Measurements from ENCODE around the gene PTPRT.

PTPRT gene

DNA sequence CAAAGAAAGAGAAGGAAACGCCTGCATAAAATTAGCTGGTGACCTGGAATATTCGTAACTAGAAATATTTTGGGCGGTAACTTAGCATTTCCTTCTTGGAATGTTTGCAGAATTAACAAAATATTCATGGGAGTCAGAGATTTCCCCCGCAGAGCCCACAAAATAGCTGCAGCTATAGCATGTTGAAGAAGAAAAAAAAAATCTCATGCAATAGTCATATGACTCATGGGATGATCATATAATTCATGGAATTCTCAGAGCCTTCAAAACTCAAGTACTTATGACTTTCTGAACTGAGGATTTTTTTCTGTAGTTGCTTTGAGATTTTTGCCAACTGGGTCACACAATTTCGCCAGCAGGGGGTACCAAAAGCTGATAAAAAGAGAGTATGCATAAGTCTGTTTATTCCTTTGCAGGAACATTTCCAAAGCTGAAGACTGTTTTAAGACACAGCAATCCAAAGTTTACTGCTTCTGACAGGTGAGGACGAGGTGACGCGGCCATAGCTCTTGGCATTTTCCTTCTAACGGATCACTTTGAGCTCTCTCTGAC is 985.5 kb downstream of the PTPRT start:
- TF ChIP-seq NFIC (IDR thresholded peaks at IDR 0.05) (no peak), EGR1 (IDR thresholded peaks at IDR 0.05) (no peak), TCF12 (IDR thresholded peaks at IDR 0.05; ENCODE audit: low read depth) (no peak), EP300 (IDR thresholded peaks at IDR 0.05; ENCODE audit: borderline replicate concordance) (no peak), CREB1 (IDR thresholded peaks at IDR 0.05; ENCODE audit: low read depth) (no peak), ZBTB7A (IDR thresholded peaks at IDR 0.05; ENCODE audit: low read depth) (no peak), YY1 (IDR thresholded peaks at IDR 0.05; ENCODE audit: low read depth) (no peak), RAD21 (IDR thresholded peaks at IDR 0.05; ENCODE audit: low read depth) (no peak), CEBPB (IDR thresholded peaks at IDR 0.05) (no peak), TEAD4 (IDR thresholded peaks at IDR 0.05) (no peak)
- TF ChIP-seq, protein P1, sequence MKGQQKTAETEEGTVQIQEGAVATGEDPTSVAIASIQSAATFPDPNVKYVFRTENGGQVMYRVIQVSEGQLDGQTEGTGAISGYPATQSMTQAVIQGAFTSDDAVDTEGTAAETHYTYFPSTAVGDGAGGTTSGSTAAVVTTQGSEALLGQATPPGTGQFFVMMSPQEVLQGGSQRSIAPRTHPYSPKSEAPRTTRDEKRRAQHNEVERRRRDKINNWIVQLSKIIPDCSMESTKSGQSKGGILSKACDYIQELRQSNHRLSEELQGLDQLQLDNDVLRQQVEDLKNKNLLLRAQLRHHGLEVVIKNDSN (IDR thresholded peaks at IDR 0.05) = no peak
- TF ChIP-seq, protein P2, sequence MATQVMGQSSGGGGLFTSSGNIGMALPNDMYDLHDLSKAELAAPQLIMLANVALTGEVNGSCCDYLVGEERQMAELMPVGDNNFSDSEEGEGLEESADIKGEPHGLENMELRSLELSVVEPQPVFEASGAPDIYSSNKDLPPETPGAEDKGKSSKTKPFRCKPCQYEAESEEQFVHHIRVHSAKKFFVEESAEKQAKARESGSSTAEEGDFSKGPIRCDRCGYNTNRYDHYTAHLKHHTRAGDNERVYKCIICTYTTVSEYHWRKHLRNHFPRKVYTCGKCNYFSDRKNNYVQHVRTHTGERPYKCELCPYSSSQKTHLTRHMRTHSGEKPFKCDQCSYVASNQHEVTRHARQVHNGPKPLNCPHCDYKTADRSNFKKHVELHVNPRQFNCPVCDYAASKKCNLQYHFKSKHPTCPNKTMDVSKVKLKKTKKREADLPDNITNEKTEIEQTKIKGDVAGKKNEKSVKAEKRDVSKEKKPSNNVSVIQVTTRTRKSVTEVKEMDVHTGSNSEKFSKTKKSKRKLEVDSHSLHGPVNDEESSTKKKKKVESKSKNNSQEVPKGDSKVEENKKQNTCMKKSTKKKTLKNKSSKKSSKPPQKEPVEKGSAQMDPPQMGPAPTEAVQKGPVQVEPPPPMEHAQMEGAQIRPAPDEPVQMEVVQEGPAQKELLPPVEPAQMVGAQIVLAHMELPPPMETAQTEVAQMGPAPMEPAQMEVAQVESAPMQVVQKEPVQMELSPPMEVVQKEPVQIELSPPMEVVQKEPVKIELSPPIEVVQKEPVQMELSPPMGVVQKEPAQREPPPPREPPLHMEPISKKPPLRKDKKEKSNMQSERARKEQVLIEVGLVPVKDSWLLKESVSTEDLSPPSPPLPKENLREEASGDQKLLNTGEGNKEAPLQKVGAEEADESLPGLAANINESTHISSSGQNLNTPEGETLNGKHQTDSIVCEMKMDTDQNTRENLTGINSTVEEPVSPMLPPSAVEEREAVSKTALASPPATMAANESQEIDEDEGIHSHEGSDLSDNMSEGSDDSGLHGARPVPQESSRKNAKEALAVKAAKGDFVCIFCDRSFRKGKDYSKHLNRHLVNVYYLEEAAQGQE (IDR thresholded peaks at IDR 0.05; ENCODE audit: low read depth) = no peak
- TF ChIP-seq, protein P3, sequence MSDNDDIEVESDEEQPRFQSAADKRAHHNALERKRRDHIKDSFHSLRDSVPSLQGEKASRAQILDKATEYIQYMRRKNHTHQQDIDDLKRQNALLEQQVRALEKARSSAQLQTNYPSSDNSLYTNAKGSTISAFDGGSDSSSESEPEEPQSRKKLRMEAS (IDR thresholded peaks at IDR 0.05) = no peak

DNA sequence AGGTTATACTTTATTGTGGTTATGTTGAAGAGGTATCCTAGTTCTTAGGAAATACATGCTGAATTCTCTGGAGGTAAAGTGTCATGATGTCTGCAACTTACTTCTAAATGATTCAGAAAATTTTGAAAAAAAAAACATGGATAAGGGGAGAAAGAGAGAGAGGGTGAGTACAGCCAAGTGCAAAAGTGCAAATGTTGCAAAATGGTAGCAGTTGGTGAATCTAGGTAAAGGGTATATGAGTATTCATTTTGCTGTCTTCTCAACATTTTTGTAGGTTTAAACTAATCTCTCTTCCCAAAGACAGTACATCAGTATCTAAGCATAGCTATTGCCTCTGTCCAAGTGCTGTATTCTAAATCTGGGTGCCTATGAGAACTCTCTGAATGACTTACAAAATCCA is 992.1 kb downstream of the PTPRT start:
- TF ChIP-seq TAF1 (IDR thresholded peaks at IDR 0.05; ENCODE audit: low read depth) = no peak
- TF ChIP-seq CEBPB (IDR thresholded peaks at IDR 0.05) = no peak
- TF ChIP-seq RAD21 (IDR thresholded peaks at IDR 0.05; ENCODE audit: low read depth) = no peak
- no peak for TF ChIP-seq YY1 (IDR thresholded peaks at IDR 0.05; ENCODE audit: low read depth)
- TF ChIP-seq, protein P1 (IDR thresholded peaks at IDR 0.05) = no peak
- TF ChIP-seq, protein P2 (IDR thresholded peaks at IDR 0.05; ENCODE audit: low read depth) = no peak
- TF ChIP-seq, protein P3 (IDR thresholded peaks at IDR 0.05) = no peak
- TF ChIP-seq TEAD4 (IDR thresholded peaks at IDR 0.05) = no peak
- no peak for TF ChIP-seq EP300 (IDR thresholded peaks at IDR 0.05; ENCODE audit: borderline replicate concordance)
- TF ChIP-seq ZBTB7A (IDR thresholded peaks at IDR 0.05; ENCODE audit: low read depth) = no peak
- no peak for TF ChIP-seq CREB1 (IDR thresholded peaks at IDR 0.05; ENCODE audit: low read depth)
- TF ChIP-seq EGR1 (IDR thresholded peaks at IDR 0.05) = no peak
- TF ChIP-seq NFIC (IDR thresholded peaks at IDR 0.05) = no peak
- TF ChIP-seq FOXM1 (IDR thresholded peaks at IDR 0.05; ENCODE audit: borderline replicate concordance, low read depth) = no peak

- TF ChIP-seq TEAD4 (IDR thresholded peaks at IDR 0.05) (no peak), TAF1 (IDR thresholded peaks at IDR 0.05; ENCODE audit: low read depth) (no peak), FOXM1 (IDR thresholded peaks at IDR 0.05; ENCODE audit: borderline replicate concordance, low read depth) (no peak)
- TF ChIP-seq, protein P2 (IDR thresholded peaks at IDR 0.05; ENCODE audit: low read depth) = no peak
These were observed 996.6 kb downstream of the PTPRT start for GRCh38 chr20:42193119-42193518.

GRCh38 chr20:42192321-42192720 is 997.4 kb downstream of the PTPRT start:
- TF ChIP-seq YY1 (IDR thresholded peaks at IDR 0.05; ENCODE audit: low read depth) (no peak), EP300 (IDR thresholded peaks at IDR 0.05; ENCODE audit: borderline replicate concordance) (no peak), CEBPB (IDR thresholded peaks at IDR 0.05) (no peak), NFIC (IDR thresholded peaks at IDR 0.05) (no peak)

Measured in Ishikawa (cell line).